Measurements from ENCODE around the gene DRAM1.

DRAM1 gene

GRCh38 chr12:101957252-101957959, 80.0 kb downstream of the DRAM1 start:
- no peak overlapping the region for H3K27ac Mint-ChIP-seq

DNA sequence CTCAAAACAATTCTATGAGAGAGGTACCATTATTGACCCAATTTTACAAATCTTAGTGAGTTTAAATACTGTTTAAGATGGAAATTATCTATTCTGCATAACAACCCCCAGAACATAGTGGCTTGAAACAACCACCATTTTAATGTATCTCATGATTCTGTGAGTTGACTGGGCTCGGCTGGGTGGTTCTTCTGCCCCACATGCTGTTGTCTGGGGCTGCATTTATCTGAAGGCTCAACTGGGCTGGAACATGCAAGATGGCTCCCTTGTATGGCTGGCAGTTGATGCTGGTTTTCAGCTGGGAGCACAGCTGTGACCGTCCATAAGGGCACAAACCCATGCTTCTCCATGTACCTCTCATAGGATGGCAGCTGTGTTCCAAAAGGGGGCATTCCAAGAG, 82.2 kb downstream of the DRAM1 start:
- Mint-ChIP-seq H3K27me3 (no peaks in the 10 kb centered on the region), H3K4me1 (ENCODE audit: low read depth) (no peaks in the 10 kb centered on the region), H3K9me3 (ENCODE audit: low read depth) (peaks cover 11% of the 10 kb centered on the region), H3K36me3 (peaks cover 7% of the 10 kb centered on the region), H3K4me3 (no peak overlapping the region), H3K27ac (no peak overlapping the region)

More at GRCh38 chr12:101957252-101957959, 80.0 kb downstream of the DRAM1 start:
- Mint-ChIP-seq H3K9me3 (ENCODE audit: low read depth) (peaks cover 11% of the 10 kb centered on the region), H3K36me3 (peaks cover 7% of the 10 kb centered on the region), H3K4me3 (no peak overlapping the region), H3K27me3 (no peaks in the 10 kb centered on the region), H3K4me1 (ENCODE audit: low read depth) (no peaks in the 10 kb centered on the region)

- peaks cover 7% of the 10 kb centered on the region for H3K36me3 Mint-ChIP-seq
- H3K27me3 Mint-ChIP-seq = no peaks in the 10 kb centered on the region
- peaks cover 11% of the 10 kb centered on the region for H3K9me3 Mint-ChIP-seq (ENCODE audit: low read depth)
- H3K4me1 Mint-ChIP-seq (ENCODE audit: low read depth) = peaks cover 4% of the 10 kb centered on the region
- no peak overlapping the region for H3K27ac Mint-ChIP-seq
- H3K4me3 Mint-ChIP-seq = no peak overlapping the region
Measured at GRCh38 chr12:101962486-101962885, 85.1 kb downstream of the DRAM1 start.

DNA sequence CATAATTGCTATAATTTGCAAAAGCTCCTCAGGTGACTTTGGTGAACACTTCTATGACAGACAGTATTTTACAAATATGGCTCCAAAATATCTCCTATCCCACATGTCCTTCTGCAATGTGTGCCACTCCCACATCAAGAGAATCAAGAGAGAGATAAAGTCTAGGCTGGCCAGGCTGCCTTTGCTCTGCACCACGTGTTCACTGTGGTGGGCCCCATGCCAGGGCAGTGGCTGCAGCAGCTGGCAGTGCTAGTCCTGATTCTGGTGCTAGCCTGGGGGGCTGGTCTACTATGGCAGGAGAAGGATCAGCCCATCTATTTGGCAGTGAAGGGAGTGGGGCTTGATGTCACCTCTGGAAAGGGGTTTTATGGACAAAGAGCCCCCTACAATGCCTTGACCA, 86.3 kb downstream of the DRAM1 start:
- Mint-ChIP-seq H3K4me1 (ENCODE audit: low read depth) (peaks cover 13% of the 10 kb centered on the region), H3K36me3 (peaks cover 5% of the 10 kb centered on the region), H3K4me3 (no peak overlapping the region), H3K27ac (no peak overlapping the region), H3K9me3 (ENCODE audit: low read depth) (peaks cover 9% of the 10 kb centered on the region), H3K27me3 (no peaks in the 10 kb centered on the region)

DNA sequence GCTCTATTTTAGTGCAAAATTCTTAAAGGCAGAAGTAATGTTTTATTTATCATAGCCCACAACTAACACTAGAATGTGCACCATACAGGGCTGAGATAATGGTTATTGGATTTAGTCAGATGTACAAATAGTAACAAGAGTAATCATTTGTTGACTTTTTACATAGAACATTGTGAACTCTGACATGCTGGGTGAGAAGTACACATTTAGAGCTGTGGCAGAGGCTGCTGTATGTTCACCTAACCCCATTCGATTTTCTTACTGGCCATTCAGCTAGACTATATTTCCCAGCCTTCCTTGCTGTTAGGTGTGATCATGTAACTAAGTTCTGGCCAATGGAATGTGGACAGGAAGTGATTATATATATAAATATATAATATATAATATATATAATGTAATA, 89.1 kb downstream of the DRAM1 start:
- no peak overlapping the region for H3K27ac Mint-ChIP-seq
- no peak overlapping the region for H3K4me3 Mint-ChIP-seq
- no peaks in the 10 kb centered on the region for H3K27me3 Mint-ChIP-seq
- H3K9me3 Mint-ChIP-seq (ENCODE audit: low read depth) = peaks cover 5% of the 10 kb centered on the region
- peaks cover 13% of the 10 kb centered on the region for H3K4me1 Mint-ChIP-seq (ENCODE audit: low read depth)
- H3K36me3 Mint-ChIP-seq = peaks cover under 1% of the 10 kb centered on the region

DNA sequence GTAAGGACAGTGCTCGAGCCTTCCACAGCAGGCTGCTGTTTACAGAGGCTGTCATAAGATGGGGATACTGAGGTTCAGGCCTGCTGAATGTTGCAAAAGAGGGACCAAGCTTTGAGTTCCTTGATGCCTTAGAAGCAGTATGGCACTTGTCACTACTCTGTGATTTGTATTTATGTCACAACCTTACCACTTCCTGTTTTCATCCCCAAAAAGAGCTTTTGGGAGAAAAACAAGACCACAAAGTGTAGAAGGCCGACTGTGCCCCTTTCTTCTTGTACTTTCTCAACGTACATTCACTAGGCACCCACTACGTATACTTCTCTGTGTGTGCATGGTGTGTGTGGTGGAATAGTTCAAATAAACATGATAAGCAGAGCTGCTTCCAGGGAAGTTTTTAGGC, 90.1 kb downstream of the DRAM1 start:
- H3K36me3 Mint-ChIP-seq = peaks cover 2% of the 10 kb centered on the region
- H3K27me3 Mint-ChIP-seq = no peaks in the 10 kb centered on the region
- H3K27ac Mint-ChIP-seq = no peak overlapping the region
- H3K4me3 Mint-ChIP-seq = no peak overlapping the region
- peaks cover 13% of the 10 kb centered on the region for H3K4me1 Mint-ChIP-seq (ENCODE audit: low read depth)
- peaks cover 7% of the 10 kb centered on the region for H3K9me3 Mint-ChIP-seq (ENCODE audit: low read depth)

DNA sequence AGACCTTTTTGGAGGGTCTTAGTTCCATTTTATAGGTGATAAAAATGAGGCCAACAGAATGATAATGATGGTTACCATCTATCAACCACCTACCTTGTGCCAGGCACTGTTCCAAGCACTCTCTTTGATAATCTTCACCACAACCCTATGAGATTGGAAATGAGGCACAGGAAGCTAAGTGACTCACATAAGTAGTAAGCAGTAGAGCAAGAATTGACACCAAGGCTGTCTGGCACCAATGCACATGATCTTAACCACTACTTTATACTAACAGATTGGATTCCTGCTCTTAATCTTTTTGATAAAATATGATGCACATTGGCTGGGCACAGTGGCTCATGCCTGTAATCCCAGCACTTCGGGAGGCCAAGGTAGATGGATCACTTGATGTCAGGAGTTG, 91.4 kb downstream of the DRAM1 start:
- H3K27ac Mint-ChIP-seq = no peak overlapping the region
- peaks cover 2% of the 10 kb centered on the region for H3K36me3 Mint-ChIP-seq
- peaks cover 7% of the 10 kb centered on the region for H3K9me3 Mint-ChIP-seq (ENCODE audit: low read depth)
- no peaks in the 10 kb centered on the region for H3K27me3 Mint-ChIP-seq
- no peak overlapping the region for H3K4me3 Mint-ChIP-seq
- H3K4me1 Mint-ChIP-seq (ENCODE audit: low read depth) = peaks cover 13% of the 10 kb centered on the region
